Body of pancreas (tissue), 4 donors: Measurements from ENCODE around the gene CAMK2A.

Experiments used
- POLR2A ChIP-seq, 3 donors: fragments of 450-650 bp; IDR thresholded peaks; one replicate each; pipeline ENCODE4 v1.6.1; 2016; ENCODE audit warnings: antibody characterized with exemption in 3 of 3, mild to moderate bottlenecking in 2 of 3
- TF ChIP-seq, protein P1 (sequence below), 7 experiments: fragments of 450-650 bp in 4 of 7; fragments of 200-600 bp in 3 of 7; sonication (generic) in 3 of 7; IDR thresholded peaks; one replicate each; pipeline ENCODE4 v1.5.1; 2016 to 2019; ENCODE audit warnings: antibody characterized with exemption in 7 of 7

DNA sequence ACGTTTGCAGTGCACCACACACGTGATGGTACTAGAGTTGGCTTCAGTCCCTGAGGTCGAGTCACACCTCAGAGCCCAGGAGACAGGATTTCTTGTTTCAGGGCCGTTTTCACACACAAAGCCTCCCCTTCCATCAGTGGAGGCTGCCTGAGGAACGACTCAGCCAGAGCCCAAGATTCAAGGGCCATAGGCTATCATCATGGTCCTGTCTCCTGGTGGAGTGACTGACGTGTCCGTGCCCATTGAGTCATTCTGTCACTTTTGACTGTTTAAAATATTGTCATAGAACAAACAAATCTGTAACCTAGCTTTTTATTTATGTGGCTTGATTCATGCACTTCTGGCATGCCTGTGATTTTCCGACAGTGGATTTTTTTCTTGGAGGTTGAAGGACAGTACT, 28.3 kb downstream of the CAMK2A start:
- TF ChIP-seq, protein P1, sequence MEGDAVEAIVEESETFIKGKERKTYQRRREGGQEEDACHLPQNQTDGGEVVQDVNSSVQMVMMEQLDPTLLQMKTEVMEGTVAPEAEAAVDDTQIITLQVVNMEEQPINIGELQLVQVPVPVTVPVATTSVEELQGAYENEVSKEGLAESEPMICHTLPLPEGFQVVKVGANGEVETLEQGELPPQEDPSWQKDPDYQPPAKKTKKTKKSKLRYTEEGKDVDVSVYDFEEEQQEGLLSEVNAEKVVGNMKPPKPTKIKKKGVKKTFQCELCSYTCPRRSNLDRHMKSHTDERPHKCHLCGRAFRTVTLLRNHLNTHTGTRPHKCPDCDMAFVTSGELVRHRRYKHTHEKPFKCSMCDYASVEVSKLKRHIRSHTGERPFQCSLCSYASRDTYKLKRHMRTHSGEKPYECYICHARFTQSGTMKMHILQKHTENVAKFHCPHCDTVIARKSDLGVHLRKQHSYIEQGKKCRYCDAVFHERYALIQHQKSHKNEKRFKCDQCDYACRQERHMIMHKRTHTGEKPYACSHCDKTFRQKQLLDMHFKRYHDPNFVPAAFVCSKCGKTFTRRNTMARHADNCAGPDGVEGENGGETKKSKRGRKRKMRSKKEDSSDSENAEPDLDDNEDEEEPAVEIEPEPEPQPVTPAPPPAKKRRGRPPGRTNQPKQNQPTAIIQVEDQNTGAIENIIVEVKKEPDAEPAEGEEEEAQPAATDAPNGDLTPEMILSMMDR (IDR thresholded peaks at IDR 0.05): no peak
- TF ChIP-seq POLR2A (IDR thresholded peaks at IDR 0.05): no peak
